CD14-positive monocyte (primary cell): ENCODE measurements around the gene DGKH. TPM values are rescaled to one million over a fixed set of nuclear protein-coding genes. Genes with fewer than 3 reads are reported as not detected.

Experiments used
- DNase-seq, 3 donors: peaks; one replicate each; pipeline ENCODE4 v3.0.0-alpha.2; 2011 to 2022
- H2AFZ ChIP-seq: 2 replicates; pipeline ENCODE4 v1.6.0; 2012; ENCODE audit warnings: mild to moderate bottlenecking, low read depth, low read length, inconsistent platforms; ENCODE audit not compliant: insufficient read depth, poor library complexity, severe bottlenecking
- H3K27ac ChIP-seq, 2 donors: 1 replicate in 1 of 2; 2 replicates in 1 of 2; pipeline ENCODE4 v1.5.1; 2012 to 2013; ENCODE audit warnings: low read length in 2 of 2, control low read depth in 1 of 2, inconsistent platforms in 1 of 2, low read depth in 1 of 2, mild to moderate bottlenecking in 1 of 2
- H3K27me3 ChIP-seq, 2 donors: one replicate each; pipeline versions ENCODE4 v1.6.0 to v1.6.1; 2011 to 2013; ENCODE audit warnings: low read length in 2 of 2; ENCODE audit not compliant: control insufficient read depth in 2 of 2, insufficient read depth in 2 of 2
- H3K36me3 ChIP-seq, 2 donors: replicated peaks in 1 of 2; 1 replicate in 1 of 2; 2 replicates in 1 of 2; pipeline versions ENCODE4 v1.5.1 to v1.6.1; 2012 to 2013; ENCODE audit warnings: low read length in 2 of 2, control low read depth in 1 of 2, inconsistent platforms in 1 of 2, mild to moderate bottlenecking in 1 of 2; ENCODE audit not compliant: insufficient read depth in 2 of 2, control insufficient read depth in 1 of 2
- H3K4me1 ChIP-seq, 2 donors: 1 replicate in 1 of 2; 2 replicates in 1 of 2; pipeline versions ENCODE4 v1.5.1 to v1.6.1; 2012 to 2013; ENCODE audit warnings: low read length in 2 of 2, control low read depth in 1 of 2, inconsistent platforms in 1 of 2, mild to moderate bottlenecking in 1 of 2, moderate library complexity in 1 of 2; ENCODE audit not compliant: insufficient read depth in 2 of 2, control insufficient read depth in 1 of 2
- H3K4me2 ChIP-seq: replicated peaks from 2 replicates; pipeline ENCODE3; 2012; ENCODE audit warnings: low read length, moderate library complexity, mild to moderate bottlenecking; ENCODE audit not compliant: poor library complexity, severe bottlenecking; ENCODE audit errors: extremely low read depth
- H3K4me3 ChIP-seq, 3 experiments: fragments of 200-600 bp in 1 of 3; sonication (generic) in 1 of 3; replicated peaks in 1 of 3; 1 replicate in 2 of 3; 2 replicates in 1 of 3; pipeline ENCODE4 v1.5.1; 2011 to 2013; ENCODE audit warnings: low read length in 3 of 3, mild to moderate bottlenecking in 3 of 3, control low read depth in 2 of 3, low read depth in 2 of 3, inconsistent platforms in 1 of 3, moderate library complexity in 1 of 3
- H3K79me2 ChIP-seq: 2 replicates; pipeline ENCODE4 v1.6.0; 2012; ENCODE audit warnings: mild to moderate bottlenecking, control low read depth, inconsistent platforms, low read length, moderate library complexity; ENCODE audit not compliant: insufficient read depth
- H3K9ac ChIP-seq: 2 replicates; pipeline ENCODE4 v1.6.0; 2017; ENCODE audit warnings: low read length, mild to moderate bottlenecking; ENCODE audit not compliant: insufficient read depth, poor library complexity, severe bottlenecking
- H3K9me3 ChIP-seq, 2 donors: replicated peaks in 1 of 2; 1 replicate in 1 of 2; 2 replicates in 1 of 2; pipeline versions ENCODE4 v1.5.1 to v1.6.1; 2012 to 2013; ENCODE audit warnings: low read length in 2 of 2, control low read depth in 1 of 2; ENCODE audit not compliant: control insufficient read depth in 1 of 2, insufficient read depth in 1 of 2
- H4K20me1 ChIP-seq: 2 replicates; pipeline ENCODE4 v1.6.0; 2012; ENCODE audit warnings: mild to moderate bottlenecking, low read length, control low read depth, moderate library complexity; ENCODE audit not compliant: insufficient read depth
- H3K27ac Mint-ChIP-seq, 7 donors: one replicate each; pipeline ENCODE4 v1.8.0; 2020; ENCODE audit warnings: mild to moderate bottlenecking in 7 of 7, mixed read lengths in 7 of 7, moderate library complexity in 6 of 7, inconsistent platforms in 2 of 7
- H3K27me3 Mint-ChIP-seq, 3 donors: one replicate each; pipeline ENCODE4 v1.8.0; 2021 to 2022; ENCODE audit warnings: low read depth in 3 of 3, mild to moderate bottlenecking in 3 of 3, mixed read lengths in 3 of 3, moderate library complexity in 3 of 3, inconsistent platforms in 1 of 3
- H3K36me3 Mint-ChIP-seq, 2 donors: one replicate each; pipeline ENCODE4 v1.8.0; 2020; ENCODE audit warnings: mixed read lengths in 2 of 2, inconsistent platforms in 1 of 2, mild to moderate bottlenecking in 1 of 2
- H3K4me1 Mint-ChIP-seq: one replicate; pipeline ENCODE4 v1.8.0; 2020; ENCODE audit warnings: mild to moderate bottlenecking, mixed read lengths
- H3K4me3 Mint-ChIP-seq, 2 donors: one replicate each; pipeline ENCODE4 v1.8.0; 2020; ENCODE audit warnings: mild to moderate bottlenecking in 2 of 2, mixed read lengths in 2 of 2, moderate library complexity in 1 of 2
- H3K9me3 Mint-ChIP-seq, 7 donors: one replicate each; pipeline ENCODE4 v1.8.0; 2020 to 2022; ENCODE audit warnings: mixed read lengths in 7 of 7, mild to moderate bottlenecking in 6 of 7, moderate library complexity in 6 of 7, inconsistent platforms in 2 of 7
- WGBS: methylation state at CpG from one replicate; pipeline ENCODE4 v1.1.5; 2013; ENCODE audit warnings: missing lambda C conversion rate; ENCODE audit not compliant: insufficient coverage; 5-methylcytosine and 5-hydroxymethylcytosine counted together
- intact Hi-C, 2 donors: fragments of 100-400 bp; cut with micrococcal nuclease; formaldehyde crosslinking; loops; one replicate each; pipeline versions ENCODE4 v1.15.0 to v1.15.1; 2023
- polyA plus RNA-seq, 3 donors: library from polyadenylated mRNA; depleted of rRNA in 1 of 3; unstranded in 2 of 3; stranded (reverse) in 1 of 3; fragments of 300-500 nt in 2 of 3; fragments of >200 nt in 1 of 3; fragmentation: Illumina TruSeq in 2 of 3; gene quantifications; 1 replicate in 2 of 3; 2 replicates in 1 of 3; pipeline ENCODE4 v1.2.3, GENCODE V29; 2012 to 2021
- TF ChIP-seq, protein P1 (sequence below): fragments of 200-600 bp; IDR thresholded peaks from one replicate; pipeline ENCODE4 v1.8.0; 2022; ENCODE audit warnings: antibody characterized with exemption, mild to moderate bottlenecking

The DGKH gene
- polyA plus RNA-seq, 3 donors: 0.10 to 0.79 (median 0.15) TPM

DNA sequence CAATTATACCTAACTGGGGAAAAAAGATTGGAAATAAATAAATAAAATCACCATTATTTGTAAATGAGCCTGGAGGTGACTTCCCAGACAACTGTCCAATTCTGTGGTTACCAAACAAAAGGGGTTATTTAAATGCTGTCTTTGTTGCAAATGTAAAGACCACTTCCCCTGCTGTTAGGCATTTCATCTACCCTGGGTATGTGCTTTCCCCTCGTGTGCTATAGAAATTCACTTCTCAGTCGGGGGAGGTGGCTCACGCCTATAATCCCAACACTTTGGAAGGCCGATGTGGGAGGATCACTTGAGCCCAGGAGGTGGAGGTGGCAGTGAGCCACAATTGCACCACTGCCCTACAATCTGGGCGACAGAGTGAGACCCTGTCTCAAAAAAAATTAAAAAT, 121.6 kb downstream of the DGKH start:
- Histone ChIP-seq H3K9ac (no peak overlapping the region), H3K4me2 (no peak overlapping the region), H3K4me1 (no peaks in the 10 kb centered on the region), H2AFZ (no peak overlapping the region), H3K4me3 (no peak overlapping the region), H3K79me2 (no peaks in the 10 kb centered on the region), H3K27ac (no peak overlapping the region), H3K36me3 (no peaks in the 10 kb centered on the region), H3K9me3 (no peaks in the 10 kb centered on the region), H3K27me3 (no peaks in the 10 kb centered on the region), H4K20me1 (no peaks in the 10 kb centered on the region)
- H3K27me3 Mint-ChIP-seq: no peaks in the 10 kb centered on the region
- no peak overlapping the region for H3K4me3 Mint-ChIP-seq
- no peak for DNase-seq
- TF ChIP-seq, protein P1, sequence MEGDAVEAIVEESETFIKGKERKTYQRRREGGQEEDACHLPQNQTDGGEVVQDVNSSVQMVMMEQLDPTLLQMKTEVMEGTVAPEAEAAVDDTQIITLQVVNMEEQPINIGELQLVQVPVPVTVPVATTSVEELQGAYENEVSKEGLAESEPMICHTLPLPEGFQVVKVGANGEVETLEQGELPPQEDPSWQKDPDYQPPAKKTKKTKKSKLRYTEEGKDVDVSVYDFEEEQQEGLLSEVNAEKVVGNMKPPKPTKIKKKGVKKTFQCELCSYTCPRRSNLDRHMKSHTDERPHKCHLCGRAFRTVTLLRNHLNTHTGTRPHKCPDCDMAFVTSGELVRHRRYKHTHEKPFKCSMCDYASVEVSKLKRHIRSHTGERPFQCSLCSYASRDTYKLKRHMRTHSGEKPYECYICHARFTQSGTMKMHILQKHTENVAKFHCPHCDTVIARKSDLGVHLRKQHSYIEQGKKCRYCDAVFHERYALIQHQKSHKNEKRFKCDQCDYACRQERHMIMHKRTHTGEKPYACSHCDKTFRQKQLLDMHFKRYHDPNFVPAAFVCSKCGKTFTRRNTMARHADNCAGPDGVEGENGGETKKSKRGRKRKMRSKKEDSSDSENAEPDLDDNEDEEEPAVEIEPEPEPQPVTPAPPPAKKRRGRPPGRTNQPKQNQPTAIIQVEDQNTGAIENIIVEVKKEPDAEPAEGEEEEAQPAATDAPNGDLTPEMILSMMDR: no peak
- no CpG with 5 or more reads among the region's 5 CpGs for WGBS
- H3K27ac Mint-ChIP-seq: no peak overlapping the region
- peaks cover 0 to 7% (median 2%) of the 10 kb centered on the region in 7 donors for H3K9me3 Mint-ChIP-seq
- H3K36me3 Mint-ChIP-seq: peaks cover 8 to 9% of the 10 kb centered on the region in 2 donors
- intact Hi-C loops: no loop called here
- H3K4me1 Mint-ChIP-seq: peaks cover 6% of the 10 kb centered on the region

DNA sequence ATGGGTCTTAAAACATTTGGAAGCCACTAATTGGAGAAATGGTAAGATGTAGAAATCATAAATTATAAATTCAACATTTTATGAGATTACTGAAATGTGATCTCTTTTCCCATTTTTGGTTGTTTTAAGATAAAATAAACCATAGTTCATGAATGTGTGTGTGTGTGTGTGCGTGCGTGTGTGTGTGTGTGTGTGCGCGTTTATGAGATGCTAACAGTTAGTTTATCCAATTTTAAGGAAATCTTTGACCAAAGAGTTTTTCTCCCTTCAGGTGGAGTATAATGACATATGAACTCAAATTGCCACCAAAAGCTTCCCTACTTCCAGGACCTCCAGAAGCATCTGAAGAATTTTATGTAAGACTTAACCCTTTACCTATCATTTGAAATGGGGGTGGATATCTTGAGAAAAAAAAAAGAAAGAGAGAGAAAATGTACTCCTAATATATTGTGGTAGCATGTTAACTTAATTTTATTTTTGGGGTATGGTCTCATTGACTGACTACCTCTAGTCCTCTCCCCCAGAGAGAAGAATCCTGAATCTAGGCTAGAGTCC, 125.4 kb downstream of the DGKH start:
- intact Hi-C loops: no loop called here
- WGBS: no CpG with 5 or more reads among the region's 4 CpGs

More for the DNA sequence above, 125.4 kb downstream of the DGKH start:
- Histone ChIP-seq H3K4me1 (no peaks in the 10 kb centered on the region), H3K4me2 (no peak overlapping the region), H3K9ac (no peak overlapping the region), H4K20me1 (no peaks in the 10 kb centered on the region), H3K27me3 (no peaks in the 10 kb centered on the region), H3K27ac (no peak overlapping the region), H2AFZ (no peak overlapping the region), H3K9me3 (no peaks in the 10 kb centered on the region), H3K36me3 (no peaks in the 10 kb centered on the region), H3K79me2 (no peaks in the 10 kb centered on the region), H3K4me3 (no peak overlapping the region)
- Mint-ChIP-seq H3K9me3 (peaks cover 0 to 1% (median 0%) of the 10 kb centered on the region in 7 donors), H3K27ac (no peak overlapping the region), H3K36me3 (peaks cover 2 to 6% of the 10 kb centered on the region in 2 donors), H3K27me3 (no peaks in the 10 kb centered on the region), H3K4me3 (no peak overlapping the region), H3K4me1 (no peaks in the 10 kb centered on the region)
- no peak for DNase-seq
- TF ChIP-seq, protein P1: no peak
